Measurements from ENCODE around the gene TBL1X. TPM values are rescaled to one million over a fixed set of nuclear protein-coding genes. Genes with fewer than 3 reads are reported as not detected.

TBL1X gene
- total RNA-seq, 1 donor from 2014 or later, result 32.5 TPM

DNA sequence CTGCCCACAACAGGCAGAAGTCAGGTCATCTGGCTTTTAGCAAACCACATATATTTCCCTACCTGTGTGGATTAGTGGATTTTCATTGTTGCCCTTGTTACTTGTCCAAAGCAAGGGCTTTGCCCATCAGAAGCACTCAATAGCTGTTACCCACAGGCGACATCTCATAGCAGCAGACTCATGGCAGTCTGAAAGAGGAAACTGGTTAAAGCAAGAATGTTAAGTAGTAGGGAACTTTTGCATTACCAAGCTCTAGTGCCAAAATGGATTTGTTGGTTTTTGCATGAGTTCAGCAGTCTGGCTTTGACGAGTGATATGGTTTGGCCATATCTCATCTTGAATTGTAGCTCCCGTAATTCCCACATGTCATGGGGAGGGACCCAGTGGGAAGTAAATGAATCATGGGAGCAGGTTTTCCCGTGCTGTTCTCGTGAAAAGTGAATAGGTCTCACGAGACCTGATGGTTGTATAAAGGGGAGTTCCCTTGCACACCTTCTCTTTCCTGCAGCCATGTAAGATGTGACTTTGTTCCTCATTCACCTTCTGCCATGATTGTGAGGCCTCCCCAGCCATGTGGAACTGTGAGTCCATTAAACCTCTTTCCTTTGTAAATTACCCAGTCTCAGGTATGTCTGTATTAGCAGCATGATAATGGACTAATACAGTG is 192.9 kb downstream of the TBL1X start:
- no peak for DNase-seq (ENCODE audit: low read depth, low spot score)
- Mint-ChIP-seq H3K27me3 (ENCODE audit: low read depth) (no peaks in the 10 kb centered on the region), H3K9me3 (peaks cover 2% of the 10 kb centered on the region), H3K4me3 (no peak overlapping the region), H3K27ac (ENCODE audit: unreplicated experiment) (no peak overlapping the region), H3K36me3 (ENCODE audit: low read depth) (peaks cover 17% of the 10 kb centered on the region), H3K4me1 (no peaks in the 10 kb centered on the region)
- TF ChIP-seq, protein P1, sequence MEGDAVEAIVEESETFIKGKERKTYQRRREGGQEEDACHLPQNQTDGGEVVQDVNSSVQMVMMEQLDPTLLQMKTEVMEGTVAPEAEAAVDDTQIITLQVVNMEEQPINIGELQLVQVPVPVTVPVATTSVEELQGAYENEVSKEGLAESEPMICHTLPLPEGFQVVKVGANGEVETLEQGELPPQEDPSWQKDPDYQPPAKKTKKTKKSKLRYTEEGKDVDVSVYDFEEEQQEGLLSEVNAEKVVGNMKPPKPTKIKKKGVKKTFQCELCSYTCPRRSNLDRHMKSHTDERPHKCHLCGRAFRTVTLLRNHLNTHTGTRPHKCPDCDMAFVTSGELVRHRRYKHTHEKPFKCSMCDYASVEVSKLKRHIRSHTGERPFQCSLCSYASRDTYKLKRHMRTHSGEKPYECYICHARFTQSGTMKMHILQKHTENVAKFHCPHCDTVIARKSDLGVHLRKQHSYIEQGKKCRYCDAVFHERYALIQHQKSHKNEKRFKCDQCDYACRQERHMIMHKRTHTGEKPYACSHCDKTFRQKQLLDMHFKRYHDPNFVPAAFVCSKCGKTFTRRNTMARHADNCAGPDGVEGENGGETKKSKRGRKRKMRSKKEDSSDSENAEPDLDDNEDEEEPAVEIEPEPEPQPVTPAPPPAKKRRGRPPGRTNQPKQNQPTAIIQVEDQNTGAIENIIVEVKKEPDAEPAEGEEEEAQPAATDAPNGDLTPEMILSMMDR (conservative IDR thresholded peaks at IDR 0.05), result no peak

DNA sequence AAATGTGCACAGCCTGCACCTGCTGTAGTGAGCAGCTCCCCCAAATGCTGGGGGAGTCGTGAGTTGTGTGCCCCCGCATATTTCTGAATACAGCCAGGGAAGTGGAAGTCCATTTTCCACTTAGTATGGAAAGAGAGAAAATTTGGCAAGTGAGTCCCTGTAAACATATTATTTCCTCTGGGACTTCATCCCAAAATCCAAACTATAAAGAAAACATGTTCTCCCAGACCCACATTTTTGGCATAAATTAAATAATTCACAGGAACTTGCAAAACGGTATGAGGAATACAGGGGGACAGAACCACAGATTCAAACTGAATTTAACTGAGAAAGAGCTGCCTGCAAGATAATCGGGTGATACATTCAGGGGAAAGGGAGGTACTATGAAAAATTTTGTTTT is 193.6 kb downstream of the TBL1X start:
- no peak for DNase-seq (ENCODE audit: low read depth, low spot score)
- TF ChIP-seq, protein P1 (conservative IDR thresholded peaks at IDR 0.05), result no peak
- Mint-ChIP-seq H3K27me3 (ENCODE audit: low read depth) (no peaks in the 10 kb centered on the region), H3K4me3 (no peak overlapping the region), H3K27ac (ENCODE audit: unreplicated experiment) (no peak overlapping the region), H3K36me3 (ENCODE audit: low read depth) (peaks cover 17% of the 10 kb centered on the region), H3K9me3 (peaks cover 2% of the 10 kb centered on the region), H3K4me1 (no peaks in the 10 kb centered on the region)

DNA sequence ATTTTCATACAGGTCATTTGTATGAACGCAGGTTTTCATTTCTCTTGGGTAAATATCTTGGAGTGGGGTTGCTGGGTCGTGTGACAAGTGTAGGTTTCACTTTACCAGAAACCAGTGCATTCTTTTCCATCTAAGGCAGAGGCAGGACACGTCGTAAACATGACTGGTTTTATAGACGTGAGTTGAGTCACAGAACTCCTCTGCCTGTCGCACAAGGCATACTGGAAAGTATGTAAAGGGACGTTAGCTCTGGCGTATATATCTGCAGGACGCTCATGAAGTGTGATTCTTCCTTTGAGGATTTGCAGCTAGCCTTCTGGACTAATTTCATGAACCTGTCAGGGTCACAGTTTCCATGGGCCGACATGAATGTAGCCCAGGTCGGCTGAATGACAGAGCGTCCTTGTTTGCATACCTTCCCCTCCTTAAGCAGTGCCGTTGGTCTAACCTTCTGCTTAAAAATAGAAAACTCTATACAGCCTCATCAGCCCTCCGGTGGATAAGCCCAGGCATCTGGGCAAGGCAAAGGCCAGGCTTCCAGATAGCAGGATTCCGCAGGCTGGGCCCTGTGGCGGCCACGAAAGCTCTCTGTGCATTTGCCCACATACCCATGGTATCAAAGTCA is 194.8 kb downstream of the TBL1X start:
- H3K9me3 Mint-ChIP-seq, result peaks cover 2% of the 10 kb centered on the region
- peaks cover 19% of the 10 kb centered on the region for H3K36me3 Mint-ChIP-seq (ENCODE audit: low read depth)
- no peaks in the 10 kb centered on the region for H3K27me3 Mint-ChIP-seq (ENCODE audit: low read depth)
- TF ChIP-seq, protein P1 (conservative IDR thresholded peaks at IDR 0.05), result no peak
- no peak for DNase-seq (ENCODE audit: low read depth, low spot score)
- H3K4me1 Mint-ChIP-seq, result no peaks in the 10 kb centered on the region
- H3K4me3 Mint-ChIP-seq, result no peak overlapping the region
- no peak overlapping the region for H3K27ac Mint-ChIP-seq (ENCODE audit: unreplicated experiment)

DNA sequence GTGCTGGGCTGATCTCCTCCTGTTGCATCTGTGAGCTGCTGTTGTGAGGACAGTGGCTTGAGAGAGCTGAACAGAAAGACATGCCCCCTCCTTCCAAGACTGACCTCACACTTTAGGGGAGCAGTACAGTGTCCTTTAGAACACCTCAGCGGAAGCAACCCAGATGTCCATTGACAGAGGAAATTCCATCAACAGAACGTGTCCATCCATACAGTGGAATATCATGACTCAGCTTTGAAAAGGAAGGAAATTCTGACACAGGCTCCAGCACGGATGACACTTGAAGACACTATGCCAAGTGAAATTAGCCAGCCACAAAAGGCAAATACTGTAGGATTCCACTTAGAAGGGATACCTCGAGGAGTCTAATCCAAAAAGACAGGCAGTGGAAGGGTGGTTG is 197.3 kb downstream of the TBL1X start:
- H3K9me3 Mint-ChIP-seq, result peaks cover 7% of the 10 kb centered on the region
- TF ChIP-seq, protein P1 (conservative IDR thresholded peaks at IDR 0.05), result no peak
- no peaks in the 10 kb centered on the region for H3K27me3 Mint-ChIP-seq (ENCODE audit: low read depth)

DNA sequence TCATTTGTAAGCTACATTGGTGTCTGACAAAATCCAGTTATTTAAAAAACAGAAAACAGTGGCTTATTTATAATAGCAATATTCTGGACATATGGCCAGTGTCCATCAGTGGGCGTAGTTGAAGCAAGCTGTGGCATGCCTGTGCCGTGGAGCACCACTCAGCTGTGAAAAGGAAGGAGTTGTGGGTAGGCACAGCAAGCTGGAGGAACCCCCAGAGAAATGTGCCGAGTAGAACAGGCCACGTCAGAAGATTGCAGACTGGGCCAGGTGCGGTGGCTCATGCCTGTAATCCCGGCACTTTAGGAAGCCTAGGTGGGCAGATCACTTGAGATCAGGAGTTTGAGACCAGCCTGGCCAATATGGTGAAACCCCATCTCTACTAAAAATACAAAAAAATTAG is 198.4 kb downstream of the TBL1X start:
- TF ChIP-seq, protein P1 (conservative IDR thresholded peaks at IDR 0.05), result no peak
- DNase-seq (ENCODE audit: low read depth, low spot score), result no peak
- no peaks in the 10 kb centered on the region for H3K4me1 Mint-ChIP-seq
- peaks cover 20% of the 10 kb centered on the region for H3K36me3 Mint-ChIP-seq (ENCODE audit: low read depth)
- H3K4me3 Mint-ChIP-seq, result no peak overlapping the region
- H3K27ac Mint-ChIP-seq (ENCODE audit: unreplicated experiment), result no peak overlapping the region
- no peaks in the 10 kb centered on the region for H3K27me3 Mint-ChIP-seq (ENCODE audit: low read depth)
- H3K9me3 Mint-ChIP-seq, result peaks cover 7% of the 10 kb centered on the region

More for the DNA sequence above, 197.3 kb downstream of the TBL1X start:
- no peak overlapping the region for H3K27ac Mint-ChIP-seq (ENCODE audit: unreplicated experiment)
- no peaks in the 10 kb centered on the region for H3K4me1 Mint-ChIP-seq
- H3K36me3 Mint-ChIP-seq (ENCODE audit: low read depth), result peaks cover 23% of the 10 kb centered on the region
- no peak for DNase-seq (ENCODE audit: low read depth, low spot score)
- H3K4me3 Mint-ChIP-seq, result no peak overlapping the region

Measured in neural crest cell (in vitro differentiated cells).